Vagina (tissue), 2 donors: ENCODE results near the gene PACRGL.

ENCODE experiments used
- POLR2A ChIP-seq, 2 donors: fragments of 450-650 bp; IDR thresholded peaks; one replicate each; pipeline ENCODE4 v1.6.1; 2017; ENCODE audit warnings: antibody characterized with exemption in 2 of 2, mild to moderate bottlenecking in 2 of 2, moderate library complexity in 2 of 2
- TF ChIP-seq, protein P1 (sequence below), 3 experiments: fragments of 450-650 bp in 2 of 3; fragments of 200-600 bp in 1 of 3; sonication (generic) in 1 of 3; IDR thresholded peaks; one replicate each; pipeline ENCODE4 v1.5.1; 2017 to 2019; ENCODE audit warnings: antibody characterized with exemption in 3 of 3, mild to moderate bottlenecking in 2 of 3, moderate library complexity in 2 of 3

DNA sequence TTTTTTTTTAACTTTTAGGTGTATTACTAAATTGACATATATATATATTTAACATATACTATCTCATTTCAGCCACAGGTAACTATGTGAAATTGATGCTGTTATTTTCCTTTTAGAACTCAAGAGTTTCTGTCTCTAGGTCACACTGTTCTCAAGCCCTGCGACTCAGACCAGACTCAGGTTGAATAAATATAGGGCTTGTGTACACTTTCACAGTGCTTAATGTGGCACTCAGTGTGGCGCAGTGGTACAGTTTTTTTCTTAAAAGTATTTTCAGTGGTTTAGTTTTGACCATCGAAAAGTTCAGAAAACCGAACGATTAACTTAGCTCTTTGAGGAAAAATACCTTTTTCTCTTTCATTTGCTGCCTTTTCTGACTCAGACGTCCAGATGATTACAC is 24.7 kb downstream of the PACRGL start:
- TF ChIP-seq, protein P1, sequence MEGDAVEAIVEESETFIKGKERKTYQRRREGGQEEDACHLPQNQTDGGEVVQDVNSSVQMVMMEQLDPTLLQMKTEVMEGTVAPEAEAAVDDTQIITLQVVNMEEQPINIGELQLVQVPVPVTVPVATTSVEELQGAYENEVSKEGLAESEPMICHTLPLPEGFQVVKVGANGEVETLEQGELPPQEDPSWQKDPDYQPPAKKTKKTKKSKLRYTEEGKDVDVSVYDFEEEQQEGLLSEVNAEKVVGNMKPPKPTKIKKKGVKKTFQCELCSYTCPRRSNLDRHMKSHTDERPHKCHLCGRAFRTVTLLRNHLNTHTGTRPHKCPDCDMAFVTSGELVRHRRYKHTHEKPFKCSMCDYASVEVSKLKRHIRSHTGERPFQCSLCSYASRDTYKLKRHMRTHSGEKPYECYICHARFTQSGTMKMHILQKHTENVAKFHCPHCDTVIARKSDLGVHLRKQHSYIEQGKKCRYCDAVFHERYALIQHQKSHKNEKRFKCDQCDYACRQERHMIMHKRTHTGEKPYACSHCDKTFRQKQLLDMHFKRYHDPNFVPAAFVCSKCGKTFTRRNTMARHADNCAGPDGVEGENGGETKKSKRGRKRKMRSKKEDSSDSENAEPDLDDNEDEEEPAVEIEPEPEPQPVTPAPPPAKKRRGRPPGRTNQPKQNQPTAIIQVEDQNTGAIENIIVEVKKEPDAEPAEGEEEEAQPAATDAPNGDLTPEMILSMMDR (IDR thresholded peaks at IDR 0.05): no peak
- TF ChIP-seq POLR2A (IDR thresholded peaks at IDR 0.05): no peak
